Hepatic stellate cell (primary cell): ENCODE measurements around the gene CPLANE1.
"Not testable (repeated sequence)": the region's sequence is repeated elsewhere in the genome, so short reads cannot be mapped to it uniquely, and the experiment has no call there.

ENCODE experiments used
- DNase-seq: peaks from one replicate; pipeline ENCODE4 v3.0.0; 2011; ENCODE audit warnings: low spot score

CPLANE1 gene

DNA sequence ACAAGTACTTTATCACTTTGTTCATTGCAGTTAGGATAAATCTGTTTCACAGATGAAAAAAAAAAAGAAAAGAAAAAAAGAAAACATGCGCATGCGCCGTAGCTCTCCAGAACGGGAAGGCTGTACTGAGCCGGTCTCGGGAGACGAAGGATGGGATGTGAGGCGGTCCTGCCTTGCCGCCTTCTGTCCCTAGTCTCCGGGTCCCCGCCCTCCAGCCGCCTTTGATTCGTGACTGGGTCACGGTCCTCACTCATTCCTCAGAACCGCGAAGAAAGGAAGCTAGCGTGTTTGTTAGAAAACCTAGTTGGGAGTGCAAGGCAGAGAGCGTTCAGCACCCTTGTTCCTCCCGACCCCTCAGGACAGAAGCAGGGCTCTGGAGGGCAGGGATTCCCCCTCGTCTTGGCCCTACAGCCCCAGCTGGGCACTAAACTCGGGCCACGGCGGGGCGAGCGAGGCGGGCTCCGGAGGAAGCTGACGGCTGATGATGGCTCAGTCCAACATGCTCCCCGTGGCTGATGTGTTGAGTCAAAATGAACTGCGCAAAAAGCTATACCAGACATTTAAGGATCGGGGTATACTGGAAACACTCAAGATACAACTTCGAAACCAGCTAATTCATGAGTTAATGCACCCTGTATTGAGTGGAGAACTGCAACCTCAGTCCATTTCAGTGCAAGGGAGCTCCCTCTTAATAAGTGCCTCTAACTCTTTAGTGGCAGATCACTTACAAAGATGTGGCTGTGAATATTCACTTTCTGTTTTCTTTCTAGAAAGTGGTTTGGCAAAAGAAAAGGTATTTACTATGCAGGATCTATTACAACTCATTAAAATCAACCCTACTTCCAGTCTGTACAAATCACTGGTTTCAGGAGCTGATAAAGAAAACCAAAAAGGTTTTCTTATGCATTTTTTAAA lies 40.0 kb downstream of the CPLANE1 start:
- peak; percentile 78 for DNase-seq

- DNase-seq = no peak
These were observed 41.4 kb downstream of the CPLANE1 start for GRCh38 chr5:37207802-37208201.

GRCh38 chr5:37206736-37207135 lies 42.4 kb downstream of the CPLANE1 start:
- DNase-seq = no peak

GRCh38 chr5:37198842-37199241 lies 50.3 kb downstream of the CPLANE1 start:
- no peak for DNase-seq

DNA sequence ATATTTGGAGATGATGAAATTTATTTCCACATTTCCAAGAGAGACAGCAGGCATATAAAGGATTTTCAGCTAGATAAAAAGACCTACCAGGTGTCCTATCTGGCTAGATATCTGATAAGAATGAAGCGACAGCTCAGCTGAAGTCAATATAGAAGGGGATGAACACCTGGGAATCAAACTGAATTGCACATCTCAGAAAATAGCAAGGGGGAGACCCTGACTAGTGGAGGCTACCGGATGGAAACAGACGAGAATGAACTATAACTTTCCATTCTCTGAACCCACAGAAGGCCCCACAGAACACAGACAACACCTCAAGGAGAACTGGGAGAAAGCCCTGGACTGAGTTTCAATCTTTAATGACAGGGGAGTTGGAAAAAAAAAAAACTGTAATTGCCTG lies 51.1 kb downstream of the CPLANE1 start:
- DNase-seq = no peak

DNA sequence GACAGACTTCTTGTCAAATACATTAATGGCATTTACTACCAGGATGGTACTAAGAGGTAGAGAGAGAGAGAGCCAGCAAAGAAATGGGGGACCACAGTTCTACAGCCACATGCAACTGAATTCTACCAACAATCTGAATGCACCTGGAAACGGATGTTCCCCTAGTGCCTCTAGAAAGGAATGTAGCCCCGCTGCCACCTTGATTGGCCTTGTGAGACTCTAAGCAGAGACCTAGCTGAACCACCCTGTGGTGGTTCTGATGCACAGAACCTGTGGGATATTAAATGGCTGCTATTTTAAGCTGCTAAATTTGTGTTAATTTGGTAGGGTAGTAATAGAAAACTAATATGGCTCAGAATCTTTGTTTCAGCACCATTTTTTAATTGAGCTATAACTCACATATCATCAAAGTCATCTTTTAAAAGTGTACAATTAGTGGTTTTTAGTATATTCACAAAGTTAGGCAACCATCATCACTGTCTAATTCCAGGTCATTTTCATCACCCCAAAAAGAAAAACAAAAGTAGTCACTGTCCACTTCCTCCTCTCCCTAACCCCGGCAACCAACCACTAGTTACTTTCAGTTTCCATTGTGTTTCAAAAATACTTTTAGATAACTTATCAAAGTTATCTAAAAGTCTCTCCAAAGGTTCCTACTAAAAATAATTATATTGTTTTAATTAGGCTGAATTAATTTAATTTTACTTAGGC lies 51.7 kb downstream of the CPLANE1 start:
- DNase-seq = no peak

GRCh38 chr5:37190592-37190991 lies 58.6 kb downstream of the CPLANE1 start:
- no peak for DNase-seq

- no peak for DNase-seq
These were observed 59.8 kb downstream of the CPLANE1 start for GRCh38 chr5:37189355-37189754.

DNA sequence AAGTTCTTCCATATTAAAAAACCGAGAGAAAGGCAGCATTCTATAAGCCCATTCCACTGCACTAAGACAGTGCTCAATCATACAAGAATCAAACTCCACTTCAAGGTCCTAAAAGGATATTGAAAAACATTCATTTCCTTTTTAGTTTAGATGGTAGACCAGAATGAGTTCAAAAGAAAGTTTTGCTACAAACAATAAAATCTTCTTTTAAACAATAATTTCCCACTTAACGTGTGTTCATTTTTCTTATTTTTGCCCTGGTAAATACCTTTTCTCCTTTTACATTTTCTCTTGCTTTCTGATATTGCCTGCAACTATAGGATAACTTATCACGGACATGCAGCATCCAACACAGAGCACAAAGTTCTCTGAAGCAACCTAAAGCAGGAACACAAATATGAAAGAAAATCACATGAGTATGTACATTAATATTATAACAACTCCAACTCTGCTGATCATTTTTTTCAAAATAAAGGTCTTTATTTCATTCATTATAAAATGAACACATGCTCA lies 61.7 kb downstream of the CPLANE1 start:
- DNase-seq = no peak

DNA sequence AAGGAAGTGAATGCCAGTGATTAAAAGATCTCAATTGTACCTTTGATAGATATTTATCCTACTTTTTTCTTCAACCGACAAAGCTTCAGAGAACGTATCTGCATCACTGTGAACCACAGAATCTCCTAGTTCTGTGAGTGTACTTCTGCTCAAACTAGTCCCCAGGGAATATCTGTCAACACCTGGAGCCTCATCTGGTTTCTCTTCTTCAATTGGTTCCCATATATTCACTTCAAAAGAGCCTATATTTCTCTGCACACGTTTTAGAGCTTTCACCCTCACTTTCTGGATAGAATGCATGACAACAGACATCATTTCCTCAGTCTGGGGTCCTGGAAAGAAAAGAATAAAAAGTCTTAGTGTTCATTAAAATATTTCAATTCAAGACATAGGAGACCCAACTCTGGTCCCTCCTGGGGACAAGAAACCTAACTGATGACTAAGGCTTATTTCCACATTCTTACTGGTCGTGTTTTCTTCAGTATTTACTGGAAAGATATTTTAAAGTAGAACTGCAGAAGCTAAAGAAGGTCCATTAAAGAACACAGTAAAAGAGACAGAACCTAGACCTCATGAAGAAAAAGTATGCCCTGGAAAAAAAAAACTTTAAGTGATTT lies 64.3 kb downstream of the CPLANE1 start:
- DNase-seq = no peak

DNA sequence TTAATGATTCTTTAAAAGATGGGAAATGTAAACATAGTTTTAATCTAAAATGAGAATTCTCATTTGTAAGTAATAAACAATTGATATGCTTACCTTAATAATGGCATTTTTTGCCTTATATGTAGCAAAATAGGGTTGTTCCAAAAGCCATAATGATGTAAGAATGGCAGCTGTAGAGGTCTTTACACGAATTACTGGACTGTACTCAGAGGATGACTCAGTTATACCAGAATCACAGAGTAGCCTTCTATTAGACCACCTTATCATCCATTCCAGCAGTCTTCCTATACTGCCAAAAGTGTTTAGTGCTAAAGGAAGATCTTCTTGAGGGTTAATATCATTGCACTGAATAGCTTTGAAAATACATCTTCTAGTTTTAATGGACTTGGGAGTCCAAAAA lies 66.5 kb downstream of the CPLANE1 start:
- no peak for DNase-seq

GRCh38 chr5:37174928-37175327 lies 74.2 kb downstream of the CPLANE1 start:
- DNase-seq = no peak

- no peak for DNase-seq
These were observed 76.2 kb downstream of the CPLANE1 start for GRCh38 chr5:37172957-37173356.

- DNase-seq = no peak
These were observed 78.3 kb downstream of the CPLANE1 start for GRCh38 chr5:37170856-37171255.

- DNase-seq = no peak
These were observed 83.0 kb downstream of the CPLANE1 start for GRCh38 chr5:37166197-37166596.

- no peak for DNase-seq
These were observed 83.4 kb downstream of the CPLANE1 start for GRCh38 chr5:37165761-37166160.

DNA sequence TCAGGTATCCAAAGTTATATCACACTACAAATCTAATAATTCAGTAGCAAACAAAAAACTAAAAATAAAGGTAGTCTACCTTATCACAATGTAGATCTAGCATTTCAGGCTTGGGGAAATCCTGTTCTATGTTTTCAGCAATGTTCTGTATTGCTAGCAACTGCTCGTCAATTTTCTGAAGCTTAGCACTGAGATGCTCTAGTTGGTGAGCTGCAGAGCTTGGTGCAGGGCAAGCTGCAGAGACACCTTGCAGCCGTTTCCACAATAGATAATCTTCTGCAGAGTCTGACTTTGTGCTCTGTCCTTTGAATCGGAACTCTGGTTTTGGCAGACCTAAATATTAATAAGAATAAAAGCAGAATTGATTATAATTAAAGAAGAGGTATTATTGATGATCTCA lies 95.5 kb downstream of the CPLANE1 start:
- no peak for DNase-seq

- no peak for DNase-seq
These were observed 102.3 kb downstream of the CPLANE1 start for GRCh38 chr5:37146896-37147295.

DNA sequence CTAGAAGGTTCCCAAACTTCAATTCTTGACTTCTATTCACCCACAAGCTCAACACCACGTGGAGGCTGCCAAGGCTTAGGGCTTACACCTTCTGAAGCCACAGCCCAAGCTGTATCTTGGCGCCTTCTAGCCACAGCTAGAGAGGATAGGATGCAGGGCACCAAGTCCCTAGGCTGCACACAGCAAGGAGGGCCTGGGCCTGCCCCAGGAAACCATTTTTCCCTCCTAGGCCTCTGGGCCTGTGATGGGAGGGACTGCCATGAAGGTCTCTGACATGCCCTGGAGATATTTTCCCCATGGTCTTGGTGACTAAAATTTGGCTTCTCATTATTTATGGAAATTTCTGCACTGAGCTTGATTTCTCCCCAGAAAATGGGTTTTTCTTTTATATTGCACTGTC lies 112.5 kb downstream of the CPLANE1 start:
- DNase-seq = no peak

GRCh38 chr5:37135312-37135711 lies 113.9 kb downstream of the CPLANE1 start:
- DNase-seq = not testable (repeated sequence)

GRCh38 chr5:37133939-37134338 lies 115.2 kb downstream of the CPLANE1 start:
- DNase-seq = peak; percentile 30

DNA sequence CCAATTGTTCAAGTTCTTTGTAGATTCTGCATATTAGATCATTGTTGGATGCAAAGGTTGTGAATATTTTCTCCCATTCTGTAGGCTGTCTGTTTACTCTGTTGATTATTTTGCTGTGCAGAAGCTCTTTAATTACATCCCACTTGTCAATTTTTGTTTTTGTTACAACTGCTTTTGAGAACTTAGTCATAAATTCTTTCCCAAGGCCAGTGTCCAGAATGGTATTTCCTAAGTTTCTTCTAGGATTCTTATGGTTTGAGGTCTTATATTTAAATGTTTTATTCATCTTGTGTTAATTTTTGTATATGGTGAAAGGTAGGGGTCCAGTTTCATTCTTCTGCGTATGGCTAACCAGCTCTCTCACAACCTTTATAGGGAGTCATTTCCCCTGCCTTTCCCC lies 116.5 kb downstream of the CPLANE1 start:
- DNase-seq = no peak

DNA sequence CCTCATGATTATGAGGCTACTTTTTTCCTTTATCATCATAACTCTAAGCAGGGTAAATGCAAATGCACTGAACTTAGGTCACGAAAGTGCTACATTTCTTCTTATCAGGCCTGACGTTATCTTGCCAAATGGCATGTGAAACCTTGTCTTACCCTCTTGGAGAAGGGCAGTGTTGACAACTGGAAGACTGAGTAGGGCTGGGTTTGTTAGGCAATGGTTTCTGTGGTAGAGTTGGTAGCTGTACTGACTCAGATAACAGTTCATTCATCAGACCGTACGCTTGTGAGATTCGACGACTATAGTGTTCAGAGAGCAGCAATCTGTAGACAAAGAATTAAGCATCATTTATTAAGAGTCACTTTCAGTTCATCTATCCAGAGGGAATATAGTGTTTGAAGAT lies 127.7 kb downstream of the CPLANE1 start:
- no peak for DNase-seq
